Activated T-cell treated with anti-CD3 and anti-CD28 coated beads, Interleukin-2, amount 50 U/mL, for 72 hours (primary cell): Measurements from ENCODE around the gene TMPRSS11B. TPM values are rescaled to one million over a fixed set of nuclear protein-coding genes. Genes with fewer than 3 reads are reported as not detected.
"Not testable (repeated sequence)": the region's sequence is repeated elsewhere in the genome, so short reads cannot be mapped to it uniquely, and the experiment has no call there.

Source experiments
- ATAC-seq, 2 donors: fragments of 150-1000 bp; cut with Tn5 transposase; replicated peaks in 1 of 2; 2 replicates each; pipeline ENCODE4 v1.10.0; 2021; ENCODE audit warnings: moderate library complexity in 2 of 2, mild to moderate bottlenecking in 1 of 2
- DNase-seq, 2 donors: peaks; one replicate each; pipeline ENCODE4 v3.0.0; 2021 to 2022; ENCODE audit warnings: mixed read lengths in 1 of 2
- H3K27ac Mint-ChIP-seq: one replicate; pipeline ENCODE4 v1.8.0; 2022; ENCODE audit warnings: mild to moderate bottlenecking, moderate library complexity, mixed read lengths
- H3K27me3 Mint-ChIP-seq: one replicate; pipeline ENCODE4 v1.8.0; 2022; ENCODE audit warnings: low read depth, mixed read lengths
- H3K36me3 Mint-ChIP-seq, 2 donors: one replicate each; pipeline ENCODE4 v1.8.0; 2022; ENCODE audit warnings: mixed read lengths in 2 of 2, mild to moderate bottlenecking in 1 of 2; ENCODE audit not compliant: insufficient read depth in 2 of 2
- H3K4me1 Mint-ChIP-seq: one replicate; pipeline ENCODE4 v1.8.0; 2022; ENCODE audit warnings: low read depth, mixed read lengths
- H3K4me3 Mint-ChIP-seq, 2 donors: one replicate each; pipeline ENCODE4 v1.8.0; 2022; ENCODE audit warnings: mild to moderate bottlenecking in 2 of 2, mixed read lengths in 2 of 2, moderate library complexity in 2 of 2
- H3K9me3 Mint-ChIP-seq, 2 donors: one replicate each; pipeline ENCODE4 v1.8.0; 2022; ENCODE audit warnings: mixed read lengths in 2 of 2
- total RNA-seq, 2 donors: library from RNA; stranded (reverse); gene quantifications; one replicate each; pipeline ENCODE4 v1.2.3, GENCODE V29; 2022

Gene TMPRSS11B
- total RNA-seq, 2 donors from 2014 or later = not detected

DNA sequence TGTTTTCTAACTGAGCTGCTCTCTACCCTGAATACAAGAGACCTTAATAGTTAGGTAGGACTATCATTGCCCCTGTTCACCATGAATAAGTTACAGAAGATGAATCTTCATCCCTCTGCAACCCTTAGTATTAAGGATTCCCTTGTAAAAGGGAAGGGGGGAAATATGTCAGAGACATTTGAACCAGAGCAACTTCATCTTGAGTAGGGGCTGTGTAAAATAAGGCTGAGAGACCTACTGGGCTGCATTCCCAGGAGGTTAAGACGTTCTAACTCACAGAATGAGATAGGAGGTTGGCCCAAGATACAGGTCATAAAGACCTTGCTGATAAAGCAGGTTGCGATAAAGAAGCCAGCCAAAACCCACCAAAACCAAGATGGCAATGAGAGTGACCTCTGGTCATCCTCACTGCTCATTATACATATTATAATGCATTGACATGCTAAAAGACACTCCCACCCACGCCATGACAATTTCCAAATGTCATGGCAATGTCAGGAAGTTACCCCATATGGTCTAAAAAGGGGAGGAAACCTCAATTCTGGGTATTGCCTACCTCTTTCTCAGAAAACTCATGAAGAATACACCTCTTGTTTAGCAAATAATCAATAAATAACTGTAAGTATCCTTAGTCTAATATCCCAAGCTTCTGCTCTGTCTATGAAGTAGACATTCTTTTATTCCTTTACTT is 19.5 kb upstream of the TMPRSS11B start:
- Mint-ChIP-seq H3K27me3 (no peaks in the 10 kb centered on the region), H3K4me3 (no peak overlapping the region), H3K9me3 (no peaks in the 10 kb centered on the region), H3K27ac (no peak overlapping the region), H3K36me3 (peaks cover 0 to 4% of the 10 kb centered on the region in 2 donors), H3K4me1 (peaks cover 7% of the 10 kb centered on the region)
- ATAC-seq = no peak
- no peak for DNase-seq

DNA sequence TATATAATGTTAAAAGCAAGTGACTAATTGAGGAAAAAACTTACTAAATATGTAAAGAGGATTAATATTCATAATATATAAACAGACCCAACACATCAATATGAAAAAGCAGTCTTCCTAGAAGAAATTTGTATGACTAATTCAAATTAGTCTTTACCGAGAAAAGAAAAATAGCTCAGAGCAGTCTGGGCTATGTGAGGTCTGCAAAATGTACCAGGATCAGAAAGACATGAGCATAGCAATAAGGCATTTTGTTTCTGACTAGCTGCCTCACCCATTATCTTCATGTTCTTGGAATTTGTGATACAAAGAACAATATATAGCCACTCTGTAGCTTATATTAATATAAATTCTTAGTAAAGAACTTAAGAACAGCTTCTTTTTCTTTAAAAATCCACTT is 13.7 kb upstream of the TMPRSS11B start:
- no peak for ATAC-seq

DNA sequence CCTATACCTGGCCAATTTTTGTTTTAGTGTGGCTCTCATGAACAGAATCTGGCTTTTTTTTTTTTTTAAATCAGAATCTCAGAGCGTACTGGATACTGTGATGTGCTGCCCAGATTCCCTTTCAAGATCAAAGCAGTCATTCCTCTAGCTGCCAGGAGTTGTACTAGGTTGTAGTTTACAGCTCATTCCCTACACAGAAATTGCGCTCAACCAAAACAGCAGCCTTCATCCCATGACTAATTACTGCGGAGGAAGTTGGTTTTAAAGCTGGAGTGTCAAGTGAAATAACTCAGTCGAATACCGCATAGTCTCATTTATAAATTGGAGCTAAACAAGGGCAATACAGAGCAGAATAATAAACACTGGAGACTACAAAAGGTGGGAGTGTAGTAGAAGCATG is 12.2 kb upstream of the TMPRSS11B start:
- no peak overlapping the region for H3K4me3 Mint-ChIP-seq
- H3K9me3 Mint-ChIP-seq = no peaks in the 10 kb centered on the region
- ATAC-seq (no peak), DNase-seq (no peak)
- H3K27ac Mint-ChIP-seq = no peak overlapping the region
- H3K36me3 Mint-ChIP-seq = peaks cover 0 to 2% of the 10 kb centered on the region in 2 donors
- H3K4me1 Mint-ChIP-seq = no peaks in the 10 kb centered on the region
- peaks cover 23% of the 10 kb centered on the region for H3K27me3 Mint-ChIP-seq

More for the DNA sequence above, 13.7 kb upstream of the TMPRSS11B start:
- Mint-ChIP-seq H3K27me3 (peaks cover 9% of the 10 kb centered on the region), H3K27ac (no peak overlapping the region), H3K4me1 (no peaks in the 10 kb centered on the region), H3K36me3 (peaks cover 0 to 4% of the 10 kb centered on the region in 2 donors), H3K4me3 (no peak overlapping the region), H3K9me3 (no peaks in the 10 kb centered on the region)
- DNase-seq = no peak

DNA sequence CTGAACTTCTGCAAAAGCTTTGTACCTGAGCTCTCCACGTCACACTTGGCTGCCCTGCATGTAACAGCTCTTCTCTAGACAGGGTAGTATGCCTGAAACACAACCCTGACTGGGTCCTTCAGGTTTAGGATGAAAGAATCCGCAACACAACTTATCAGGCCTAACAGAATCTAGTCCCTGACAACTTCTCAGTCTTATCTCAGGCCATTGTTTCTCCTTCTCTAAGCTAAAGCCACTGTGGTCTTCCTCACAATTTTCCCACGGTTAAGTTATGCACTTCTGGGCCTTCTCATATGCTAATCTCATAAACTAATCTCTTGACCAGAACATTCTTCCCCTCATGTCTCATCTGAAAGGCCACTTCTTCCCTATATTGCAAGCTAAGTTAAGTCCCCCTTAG is 10.8 kb upstream of the TMPRSS11B start:
- Mint-ChIP-seq H3K27ac (no peak overlapping the region), H3K4me1 (no peaks in the 10 kb centered on the region), H3K9me3 (no peaks in the 10 kb centered on the region), H3K36me3 (peaks cover 0 to 2% of the 10 kb centered on the region in 2 donors), H3K27me3 (peaks cover 29% of the 10 kb centered on the region), H3K4me3 (no peak overlapping the region)
- no peak for DNase-seq
- no peak for ATAC-seq

DNA sequence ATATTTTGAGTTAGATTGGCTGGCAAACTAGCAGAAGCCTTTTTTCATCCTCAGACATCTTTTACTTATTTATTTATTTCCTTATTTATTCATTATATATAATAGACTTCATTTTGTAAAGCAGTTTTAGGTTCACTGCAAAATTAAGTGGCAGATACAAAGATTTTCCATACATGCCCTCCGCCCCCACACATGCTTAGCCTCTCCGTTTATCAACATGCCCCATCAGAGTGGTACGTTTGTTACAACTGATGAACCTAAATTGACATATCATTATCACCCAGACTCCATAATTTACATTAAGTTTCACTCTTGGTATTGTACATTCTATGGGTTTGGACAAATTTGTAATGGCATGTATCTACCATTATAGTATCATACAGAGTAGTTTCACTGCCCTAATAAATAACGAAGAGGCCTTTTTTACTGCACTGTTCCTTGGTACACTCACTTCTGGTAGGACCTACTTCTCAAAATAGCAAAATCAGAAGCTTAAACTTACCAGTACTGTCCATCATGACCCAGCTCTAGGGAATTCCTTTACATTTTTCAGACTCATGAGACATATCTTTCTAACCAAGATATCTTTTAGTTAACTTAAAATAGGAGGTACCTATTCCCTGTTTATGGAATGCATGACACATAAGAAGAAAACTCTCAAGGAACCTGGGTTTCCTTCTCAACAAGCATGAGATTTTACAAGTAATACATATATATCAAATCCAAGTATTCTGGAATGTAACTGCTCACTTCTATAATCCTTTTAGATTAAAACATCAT is 4.8 kb upstream of the TMPRSS11B start:
- H3K4me1 Mint-ChIP-seq = peaks cover 19% of the 10 kb centered on the region
- H3K27me3 Mint-ChIP-seq = peaks cover 28% of the 10 kb centered on the region
- H3K36me3 Mint-ChIP-seq = peaks cover 3 to 4% of the 10 kb centered on the region in 2 donors
- peaks cover 2% of the 10 kb centered on the region in 2 donors for H3K9me3 Mint-ChIP-seq
- peak overlapping the region; percentile 3 to 18 for H3K4me3 Mint-ChIP-seq
- DNase-seq (no peak), ATAC-seq (peak in 1 of 2 donors; percentile 6)
- peak overlapping the region; percentile 91 for H3K27ac Mint-ChIP-seq

DNA sequence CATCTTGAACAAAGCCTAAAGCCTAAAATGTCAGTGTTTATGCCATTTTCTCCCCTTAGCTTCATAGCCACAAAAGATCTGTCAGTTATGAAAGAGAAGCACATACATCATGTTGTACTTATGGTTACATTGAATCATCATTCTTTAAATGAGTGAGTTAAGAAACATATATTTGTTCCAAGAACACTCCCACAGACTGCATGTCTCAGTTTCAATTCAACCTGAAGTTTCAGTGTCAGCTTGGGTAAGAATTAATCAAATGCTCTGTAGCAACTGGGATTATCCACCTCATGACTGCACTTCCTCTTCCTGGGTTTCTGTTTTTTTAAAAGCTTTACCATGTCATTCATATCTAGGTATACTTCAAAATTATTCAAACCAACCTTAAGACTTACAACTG is 3.9 kb upstream of the TMPRSS11B start:
- DNase-seq (peak; percentile 9 to 22), ATAC-seq (peak; percentile 98)
- Mint-ChIP-seq H3K36me3 (peaks cover 3 to 4% of the 10 kb centered on the region in 2 donors), H3K4me3 (peak overlapping the region; percentile 72 to 76), H3K4me1 (peaks cover 19% of the 10 kb centered on the region), H3K9me3 (peaks cover 2% of the 10 kb centered on the region in 2 donors), H3K27ac (peak overlapping the region; percentile 91), H3K27me3 (peaks cover 30% of the 10 kb centered on the region)

DNA sequence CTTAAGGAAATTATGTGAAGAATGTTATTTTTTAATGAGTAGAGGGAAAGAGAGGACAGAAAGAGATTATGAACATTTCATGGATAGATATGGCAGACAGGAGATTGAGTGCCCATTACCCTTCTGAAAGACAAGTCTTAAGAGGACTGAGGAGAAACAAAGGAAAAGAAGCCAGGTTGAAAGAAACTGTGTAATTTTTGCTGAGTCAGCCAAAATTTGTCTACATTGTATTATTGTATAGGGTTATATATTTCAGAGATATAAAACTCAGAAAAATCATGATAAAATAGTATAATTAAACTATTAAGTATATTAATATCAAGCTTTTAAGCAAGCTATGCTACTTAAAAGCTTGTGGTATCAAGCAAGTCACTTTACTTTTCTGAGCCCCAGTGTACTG is 4.9 kb downstream of the TMPRSS11B start:
- Mint-ChIP-seq H3K4me1 (no peaks in the 10 kb centered on the region), H3K36me3 (no peaks in the 10 kb centered on the region), H3K4me3 (no peak overlapping the region), H3K27ac (peak overlapping the region; percentile 69), H3K27me3 (peaks cover 50% of the 10 kb centered on the region), H3K9me3 (peaks cover 0 to 2% of the 10 kb centered on the region in 2 donors)
- no peak for DNase-seq
- no peak for ATAC-seq

DNA sequence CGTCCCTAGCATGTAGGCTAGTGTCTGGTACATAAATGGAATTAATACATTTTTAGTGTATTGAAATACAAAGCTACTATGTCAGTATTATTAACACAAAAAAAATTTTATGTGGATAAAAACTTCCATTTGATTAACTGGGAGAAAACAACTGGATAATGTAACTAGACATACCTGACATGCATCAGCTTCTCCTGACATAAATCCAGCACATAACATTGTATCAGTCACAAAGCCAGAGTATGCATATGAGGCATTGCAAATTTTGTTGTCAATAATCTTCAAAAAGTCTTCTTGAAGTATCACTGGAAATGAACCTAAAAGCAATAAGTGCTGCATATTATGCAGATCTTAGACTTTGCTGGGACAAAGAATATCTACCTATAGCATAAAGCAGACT is 16.9 kb downstream of the TMPRSS11B start:
- H3K4me3 Mint-ChIP-seq = no peak overlapping the region
- no peaks in the 10 kb centered on the region for H3K4me1 Mint-ChIP-seq
- H3K27me3 Mint-ChIP-seq = peaks cover 10% of the 10 kb centered on the region
- H3K9me3 Mint-ChIP-seq = no peaks in the 10 kb centered on the region
- no peak overlapping the region for H3K27ac Mint-ChIP-seq
- no peak for ATAC-seq
- H3K36me3 Mint-ChIP-seq = no peaks in the 10 kb centered on the region
- no peak for DNase-seq

DNA sequence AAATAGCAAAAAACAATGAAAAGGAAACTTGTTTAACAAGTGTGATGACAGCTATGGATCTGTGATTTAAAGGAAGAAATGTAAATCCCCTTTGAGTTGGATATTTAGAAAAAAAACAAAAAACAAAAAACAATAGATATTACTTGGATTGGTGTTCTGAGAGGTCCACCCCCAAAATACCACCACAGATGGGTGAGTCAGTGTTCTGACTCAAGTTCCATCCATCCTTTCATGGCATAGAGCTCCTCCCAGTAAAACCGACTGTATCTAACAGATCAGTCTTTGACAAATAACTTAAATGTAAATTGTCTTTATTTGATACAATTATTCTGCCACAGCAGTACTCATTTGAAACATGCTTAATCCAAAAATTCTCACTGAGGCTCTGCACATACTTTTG is 27.4 kb downstream of the TMPRSS11B start:
- ATAC-seq = peak in 1 of 2 donors; percentile 39
- no peak overlapping the region for H3K4me3 Mint-ChIP-seq

DNA sequence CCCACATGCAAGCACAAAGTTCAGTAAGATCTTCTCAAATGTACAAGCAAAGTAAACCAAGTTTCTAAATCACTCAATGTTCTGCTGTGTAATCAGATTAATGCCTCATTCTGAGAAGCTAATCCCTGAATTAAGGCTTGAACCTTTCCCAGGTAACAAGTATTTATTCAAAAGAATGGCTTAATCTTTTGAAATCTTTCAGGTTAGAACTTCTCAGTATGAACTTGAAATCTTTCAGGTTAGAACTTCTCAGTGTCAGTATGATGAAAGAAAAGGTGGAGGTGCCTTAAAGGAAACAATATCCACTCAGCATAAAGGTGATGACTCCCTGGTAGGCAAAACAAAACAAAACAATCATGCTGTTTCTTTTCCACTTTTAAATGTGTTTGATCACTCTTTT is 29.0 kb downstream of the TMPRSS11B start:
- Mint-ChIP-seq H3K9me3 (peaks cover 0 to 2% of the 10 kb centered on the region in 2 donors), H3K4me1 (peaks cover 8% of the 10 kb centered on the region), H3K27ac (no peak overlapping the region), H3K27me3 (peaks cover 32% of the 10 kb centered on the region), H3K36me3 (no peaks in the 10 kb centered on the region), H3K4me3 (no peak overlapping the region)
- ATAC-seq = no peak
- no peak for DNase-seq

More for the DNA sequence above, 27.4 kb downstream of the TMPRSS11B start:
- H3K9me3 Mint-ChIP-seq = peaks cover 2% of the 10 kb centered on the region in 2 donors
- H3K4me1 Mint-ChIP-seq = peaks cover 8% of the 10 kb centered on the region
- H3K36me3 Mint-ChIP-seq = no peaks in the 10 kb centered on the region
- no peak for DNase-seq
- H3K27me3 Mint-ChIP-seq = peaks cover 24% of the 10 kb centered on the region
- H3K27ac Mint-ChIP-seq = no peak overlapping the region

DNA sequence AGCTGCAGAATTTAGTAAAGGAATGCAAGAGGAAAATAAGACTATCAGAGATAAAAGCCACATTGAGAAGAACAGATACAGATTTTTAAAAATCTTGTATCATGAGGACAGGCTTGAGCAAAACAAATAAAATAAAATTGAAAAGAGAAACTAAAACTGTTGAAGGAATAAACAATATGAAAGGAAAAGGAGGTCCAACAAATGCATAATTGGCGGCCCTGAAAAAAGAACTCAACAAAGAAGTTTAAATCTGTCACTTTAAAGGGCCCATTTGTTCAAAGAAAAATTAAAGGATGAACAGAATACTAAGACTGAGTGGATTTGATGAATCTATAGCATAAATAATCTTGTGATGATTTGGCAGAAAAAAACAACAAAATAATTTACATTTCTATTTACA is 36.5 kb downstream of the TMPRSS11B start:
- DNase-seq = no peak
- Mint-ChIP-seq H3K36me3 (peaks cover 2 to 13% of the 10 kb centered on the region in 2 donors), H3K27me3 (peaks cover 15% of the 10 kb centered on the region), H3K4me3 (no peak overlapping the region), H3K27ac (no peak overlapping the region), H3K4me1 (no peaks in the 10 kb centered on the region), H3K9me3 (peaks cover 7 to 12% of the 10 kb centered on the region in 2 donors)
- ATAC-seq = no peak

DNA sequence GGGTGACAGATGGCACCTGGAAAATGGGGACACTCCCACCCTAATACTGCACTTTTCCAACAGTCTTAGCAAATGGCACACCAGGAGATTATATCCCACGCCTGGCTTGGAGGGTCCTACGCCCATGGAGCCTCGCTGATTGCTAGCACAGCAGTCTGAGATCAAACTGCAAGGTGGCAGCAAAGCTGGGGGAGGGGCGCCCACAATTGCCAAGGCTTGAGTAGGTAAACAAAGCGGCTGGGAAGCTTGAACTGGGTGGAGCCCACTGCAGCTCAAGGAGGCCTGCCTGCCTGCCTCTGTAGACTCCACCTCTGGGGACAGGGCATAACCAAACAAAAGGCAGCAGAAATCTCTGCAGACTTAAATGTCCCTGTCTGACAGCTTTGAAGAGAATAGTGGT is 51.2 kb downstream of the TMPRSS11B start:
- H3K36me3 Mint-ChIP-seq, H3K9me3 Mint-ChIP-seq, H3K4me1 Mint-ChIP-seq, H3K4me3 Mint-ChIP-seq, DNase-seq, ATAC-seq, H3K27me3 Mint-ChIP-seq, H3K27ac Mint-ChIP-seq: not testable (repeated sequence)

DNA sequence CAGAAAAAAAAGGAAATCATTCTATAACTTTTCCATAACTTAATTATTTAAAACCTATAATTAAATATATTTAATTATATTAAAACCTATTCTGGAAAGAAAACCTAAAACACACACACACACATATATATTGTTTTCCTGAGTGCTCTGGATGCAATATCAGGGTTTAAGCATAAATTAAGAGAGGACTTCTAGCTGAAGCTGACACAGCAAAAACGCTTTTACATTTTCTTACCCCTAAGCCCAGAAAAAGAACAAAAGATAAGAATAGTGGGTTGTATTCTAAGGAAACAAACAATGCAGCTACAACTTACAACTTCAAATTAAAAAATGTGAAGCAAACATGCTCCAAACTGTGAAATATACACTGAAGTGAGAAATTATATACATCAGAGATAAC is 52.3 kb downstream of the TMPRSS11B start:
- H3K4me3 Mint-ChIP-seq = no peak overlapping the region

More for the DNA sequence above, 52.3 kb downstream of the TMPRSS11B start:
- Mint-ChIP-seq H3K27ac (no peak overlapping the region), H3K9me3 (peaks cover 0 to 6% of the 10 kb centered on the region in 2 donors), H3K27me3 (peaks cover 10% of the 10 kb centered on the region), H3K36me3 (peaks cover 2 to 3% of the 10 kb centered on the region in 2 donors), H3K4me1 (no peaks in the 10 kb centered on the region)
- DNase-seq (no peak), ATAC-seq (no peak)
